ENCODE measurements around the gene KIAA1755.

- TF ChIP-seq TEAD4 (IDR thresholded peaks at IDR 0.05; ENCODE audit: borderline replicate concordance, insufficient read depth), result no peak
- TF ChIP-seq POLR2AphosphoS5 (IDR thresholded peaks at IDR 0.05; ENCODE audit: low read depth, low read length), result no peak
These were observed 45.0 kb downstream of the KIAA1755 start for GRCh38 chr20:38215194-38216182.

Data from SK-N-SH (cell line).